Mesenchymal stem cell (in vitro differentiated cells and primary cell): ENCODE data around the gene FAM83F.

ENCODE experiments used
- DNase-seq: peaks from one replicate; pipeline ENCODE4 v3.0.0-alpha.2; 2013
- H2AFZ ChIP-seq: one replicate; pipeline ENCODE4 v1.6.1; 2013; ENCODE audit warnings: low read depth, mild to moderate bottlenecking, control low read depth, inconsistent platforms, low read length, moderate library complexity
- H2AK5ac ChIP-seq: 2 replicates; pipeline ENCODE4 v1.6.1; 2013; ENCODE audit warnings: low read length, moderate library complexity, mild to moderate bottlenecking, inconsistent platforms; ENCODE audit not compliant: severe bottlenecking
- H2BK120ac ChIP-seq: one replicate; pipeline ENCODE4 v1.6.1; 2013; ENCODE audit warnings: low read depth, mild to moderate bottlenecking, inconsistent platforms, low read length, moderate library complexity
- H2BK12ac ChIP-seq, 2 experiments: one replicate each; pipeline ENCODE4 v1.6.1; 2013; ENCODE audit warnings: inconsistent platforms in 2 of 2, low read length in 2 of 2, mild to moderate bottlenecking in 2 of 2, moderate library complexity in 2 of 2, control low read depth in 1 of 2
- H2BK15ac ChIP-seq: one replicate; pipeline ENCODE4 v1.6.1; 2013; ENCODE audit warnings: mild to moderate bottlenecking, low read depth, inconsistent platforms; ENCODE audit not compliant: poor library complexity, severe bottlenecking
- H2BK5ac ChIP-seq: 2 replicates; pipeline ENCODE4 v1.6.1; 2013; ENCODE audit warnings: low read depth, mild to moderate bottlenecking, low read length, control low read depth, inconsistent platforms; ENCODE audit not compliant: poor library complexity, severe bottlenecking
- H3K14ac ChIP-seq, 2 experiments: one replicate each; pipeline ENCODE4 v1.6.1; 2013; ENCODE audit warnings: inconsistent platforms in 2 of 2, low read length in 2 of 2, control low read depth in 1 of 2, mild to moderate bottlenecking in 1 of 2, moderate library complexity in 1 of 2
- H3K18ac ChIP-seq, 2 experiments: one replicate each; pipeline ENCODE4 v1.6.1; 2013; ENCODE audit warnings: inconsistent platforms in 2 of 2, low read length in 2 of 2, control low read depth in 1 of 2, low read depth in 1 of 2, mild to moderate bottlenecking in 1 of 2
- H3K23ac ChIP-seq, 2 experiments: one replicate each; pipeline ENCODE4 v1.6.1; 2013; ENCODE audit warnings: inconsistent platforms in 2 of 2, low read length in 2 of 2, mild to moderate bottlenecking in 2 of 2, moderate library complexity in 2 of 2, control low read depth in 1 of 2
- H3K27ac ChIP-seq: 2 replicates; pipeline ENCODE4 v1.5.1; 2013; ENCODE audit warnings: mild to moderate bottlenecking, moderate library complexity, low read length, control low read depth, inconsistent platforms; ENCODE audit not compliant: poor library complexity, severe bottlenecking
- H3K27me3 ChIP-seq, 2 experiments: 2 replicates each; pipeline versions ENCODE4 v1.6.1 to v1.7.0; 2013; ENCODE audit warnings: low read length in 2 of 2, mild to moderate bottlenecking in 2 of 2, moderate library complexity in 2 of 2, control low read depth in 1 of 2, inconsistent platforms in 1 of 2; ENCODE audit not compliant: control insufficient read depth in 1 of 2, insufficient read depth in 1 of 2
- H3K36me3 ChIP-seq, 2 experiments: 2 replicates each; pipeline versions ENCODE4 v1.6.1 to v1.7.0; 2013; ENCODE audit warnings: low read length in 2 of 2, control low read depth in 1 of 2, inconsistent platforms in 1 of 2, low read depth in 1 of 2, mild to moderate bottlenecking in 1 of 2; ENCODE audit not compliant: insufficient read depth in 2 of 2, control insufficient read depth in 1 of 2
- H3K4ac ChIP-seq, 2 experiments: one replicate each; pipeline ENCODE4 v1.6.1; 2013; ENCODE audit warnings: inconsistent platforms in 2 of 2, low read length in 2 of 2, mild to moderate bottlenecking in 2 of 2, moderate library complexity in 2 of 2, control low read depth in 1 of 2, low read depth in 1 of 2
- H3K4me1 ChIP-seq: 2 replicates; pipeline ENCODE4 v1.6.1; 2013; ENCODE audit warnings: low read depth, low read length, control low read depth; ENCODE audit not compliant: control insufficient read depth, insufficient read depth
- H3K4me2 ChIP-seq: 2 replicates; pipeline ENCODE4 v1.6.1; 2013; ENCODE audit warnings: low read length, mild to moderate bottlenecking, inconsistent platforms; ENCODE audit not compliant: poor library complexity, severe bottlenecking
- H3K4me3 ChIP-seq, 2 experiments: 2 replicates each; pipeline versions ENCODE4 v1.5.1 to v1.7.0; 2013; ENCODE audit warnings: low read length in 2 of 2, mild to moderate bottlenecking in 2 of 2, control low read depth in 1 of 2, low read depth in 1 of 2; ENCODE audit not compliant: insufficient read depth in 1 of 2
- H3K79me1 ChIP-seq: replicated peaks from 2 replicates; pipeline ENCODE4 v1.6.1; 2013; ENCODE audit warnings: mild to moderate bottlenecking, control low read depth, low read length, inconsistent platforms; ENCODE audit not compliant: poor library complexity, severe bottlenecking
- H3K9ac ChIP-seq: 2 replicates; pipeline ENCODE4 v1.7.0; 2013; ENCODE audit warnings: mild to moderate bottlenecking, low read length, moderate library complexity
- H3K9me3 ChIP-seq: 2 replicates; pipeline ENCODE4 v1.7.0; 2013; ENCODE audit warnings: mild to moderate bottlenecking, low read length; ENCODE audit not compliant: control insufficient read depth
- H4K8ac ChIP-seq: one replicate; pipeline ENCODE4 v1.6.1; 2013; ENCODE audit warnings: inconsistent platforms, mild to moderate bottlenecking, low read length, moderate library complexity
- H4K91ac ChIP-seq: one replicate; pipeline ENCODE4 v1.6.1; 2013; ENCODE audit warnings: mild to moderate bottlenecking, low read length, inconsistent platforms
- WGBS: methylation state at CpG from one replicate; pipeline ENCODE4 v1.1.7; 2013; ENCODE audit warnings: mixed read lengths; 5-methylcytosine and 5-hydroxymethylcytosine counted together

FAM83F gene

DNA sequence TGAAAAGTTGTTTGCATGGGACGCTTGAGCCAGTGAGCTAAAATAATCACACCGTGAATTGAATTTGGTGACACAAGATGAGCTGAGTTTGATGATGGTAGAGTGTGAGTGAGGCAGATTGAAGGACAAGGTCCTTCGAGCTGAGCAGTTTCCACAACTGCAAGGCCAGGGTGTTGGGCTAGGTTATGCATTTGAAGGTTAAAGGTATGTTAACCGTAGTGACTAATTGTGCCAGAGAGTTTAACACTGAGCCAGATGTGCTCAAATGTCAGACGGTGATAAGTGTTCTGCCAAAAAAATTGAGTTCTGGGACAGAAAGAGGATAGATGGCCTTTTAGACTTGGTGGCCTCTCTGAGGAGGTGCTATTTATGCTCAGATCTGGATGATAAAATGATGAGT, 89.5 kb downstream of the FAM83F start:
- H4K91ac ChIP-seq = no peak overlapping the region

GRCh38 chr22:40088818-40089217, 94.1 kb downstream of the FAM83F start:
- Histone ChIP-seq H3K9ac (no peak overlapping the region), H3K4me3 (no peak overlapping the region), H3K4me1 (no peaks in the 10 kb centered on the region), H3K18ac (no peak overlapping the region), H4K91ac (no peak overlapping the region), H2AK5ac (no peak overlapping the region), H4K8ac (no peak overlapping the region), H3K79me1 (peaks cover 21% of the 10 kb centered on the region), H3K23ac (no peak overlapping the region), H2BK15ac (no peak overlapping the region), H3K4me2 (no peak overlapping the region), H3K27ac (no peak overlapping the region), H2BK5ac (no peak overlapping the region), H3K36me3 (no peaks in the 10 kb centered on the region), H2BK12ac (no peak overlapping the region), H3K9me3 (no peaks in the 10 kb centered on the region), H2AFZ (no peak overlapping the region), H2BK120ac (no peak overlapping the region), H3K4ac (no peak overlapping the region), H3K14ac (no peak overlapping the region), H3K27me3 (peaks cover 0 to 4% of the 10 kb centered on the region in 2 experiments)
- no CpG with 5 or more reads among the region's 1 CpG for WGBS
- no peak for DNase-seq

More for the DNA sequence above, 89.5 kb downstream of the FAM83F start:
- no peak overlapping the region for H3K9ac ChIP-seq
- no peak overlapping the region for H4K8ac ChIP-seq
- H3K27ac ChIP-seq = no peak overlapping the region
- no peak overlapping the region for H2AK5ac ChIP-seq
- H3K79me1 ChIP-seq = peaks cover 23% of the 10 kb centered on the region
- no peak overlapping the region for H3K4me3 ChIP-seq
- no peak for DNase-seq
- H3K4me2 ChIP-seq = no peak overlapping the region
- no peaks in the 10 kb centered on the region for H3K9me3 ChIP-seq
- WGBS = 91% methylated on average over 5 of the region's 5 CpGs
- H2AFZ ChIP-seq = no peak overlapping the region
- H3K36me3 ChIP-seq = no peaks in the 10 kb centered on the region
- H2BK120ac ChIP-seq = no peak overlapping the region
- peaks cover 0 to 13% of the 10 kb centered on the region in 2 experiments for H3K27me3 ChIP-seq
- H2BK5ac ChIP-seq = no peak overlapping the region
- H2BK12ac ChIP-seq = no peak overlapping the region
- no peak overlapping the region for H3K14ac ChIP-seq
- no peaks in the 10 kb centered on the region for H3K4me1 ChIP-seq
- no peak overlapping the region for H3K18ac ChIP-seq
- H3K23ac ChIP-seq = no peak overlapping the region
- H3K4ac ChIP-seq = no peak overlapping the region
- no peak overlapping the region for H2BK15ac ChIP-seq
